GM23248 (cell line): ENCODE results near the gene ASPHD2.

ENCODE experiments used
- EZH2 ChIP-seq: fragments of 200-600 bp; sonication (generic); IDR thresholded peaks from 2 replicates; pipeline ENCODE4 v1.6.1; 2018; ENCODE audit warnings: antibody characterized with exemption, mild to moderate bottlenecking; ENCODE audit not compliant: insufficient read depth, poor library complexity, severe bottlenecking
- EZH2phosphoT487 ChIP-seq: fragments of 200-600 bp; sonication (generic); IDR thresholded peaks from 2 replicates; pipeline ENCODE4 v1.6.1; 2018; ENCODE audit warnings: antibody characterized with exemption, moderate library complexity, mild to moderate bottlenecking, low read depth; ENCODE audit not compliant: insufficient read depth

GRCh38 chr22:26476705-26477340 lies 47.8 kb downstream of the ASPHD2 start:
- TF ChIP-seq EZH2phosphoT487 (no peak), EZH2 (no peak)
